ENCODE data around the gene DNASE2. TPM values are rescaled to one million over a fixed set of nuclear protein-coding genes. Genes with fewer than 3 reads are reported as not detected.
"Not testable (repeated sequence)": the region's sequence is repeated elsewhere in the genome, so short reads cannot be mapped to it uniquely, and the experiment has no call there.

The DNASE2 gene
- polyA plus RNA-seq, 1 donor (not counting 4 experiments of a cell fraction or from before 2014, with no cell fraction given), result 23.5 TPM

GRCh38 chr19:12856653-12857052 lies 24.6 kb downstream of the DNASE2 start:
- no peaks in the 10 kb centered on the region for H3K79me2 ChIP-seq (ENCODE audit: control insufficient read depth, insufficient read depth, low read length)
- H3K27me3 ChIP-seq (ENCODE audit: control insufficient read depth, extremely low read depth, insufficient read depth, low read length), result no peaks in the 10 kb centered on the region
- H3K4me3 ChIP-seq (ENCODE audit: control insufficient read depth in 2 of 3, extremely low read depth in 1 of 3, insufficient read depth in 2 of 3, low read depth in 1 of 3, low read length in 3 of 3), result no peak overlapping the region
- no peaks in the 10 kb centered on the region for H3K9me3 ChIP-seq (ENCODE audit: control insufficient read depth, low read depth, low read length)
- FAIRE-seq (no peak), DNase-seq (ENCODE audit: low read depth, low spot score) (no peak)
- no peak overlapping the region for H3K27ac ChIP-seq (ENCODE audit: control insufficient read depth, insufficient read depth, low read length)
- H3K9ac ChIP-seq (ENCODE audit: control insufficient read depth, extremely low read depth, insufficient read depth, low read length), result no peak overlapping the region
- H3K4me2 ChIP-seq (ENCODE audit: control insufficient read depth, extremely low read depth, insufficient read depth, low read depth, low read length), result no peak overlapping the region
- dilution Hi-C loops (cut with MboI; ENCODE audit: extremely low pct_ligation_motif_present, low sequenced_read_pairs), result no loop called here
- H2AFZ ChIP-seq (ENCODE audit: control insufficient read depth, low read length), result no peak overlapping the region
- no peaks in the 10 kb centered on the region for H3K9me1 ChIP-seq (ENCODE audit: control insufficient read depth, extremely low read depth, insufficient read depth, low read length)
- no peaks in the 10 kb centered on the region for H3K36me3 ChIP-seq (ENCODE audit: control insufficient read depth in 2 of 2, extremely low read depth in 1 of 2, insufficient read depth in 2 of 2, low read length in 2 of 2)
- TF ChIP-seq CTCF (optimal IDR thresholded peaks at IDR 0.05 in 1 of 3, IDR thresholded peaks at IDR 0.05 in 1 of 3, conservative IDR thresholded peaks at IDR 0.05 in 1 of 3; ENCODE audit: extremely low read depth in 1 of 3, insufficient read depth in 2 of 3, low read length in 3 of 3), result no peak
- no peaks in the 10 kb centered on the region for H4K20me1 ChIP-seq (ENCODE audit: control insufficient read depth, extremely low read depth, insufficient read depth, low read length)
- no peaks in the 10 kb centered on the region for H3K4me1 ChIP-seq (ENCODE audit: control insufficient read depth, extremely low read depth, insufficient read depth, low read length)

GRCh38 chr19:12847159-12848139 lies 33.8 kb downstream of the DNASE2 start:
- FAIRE-seq, result no peak
- no peaks in the 10 kb centered on the region for H3K9me1 ChIP-seq (ENCODE audit: control insufficient read depth, extremely low read depth, insufficient read depth, low read length)
- H3K79me2 ChIP-seq (ENCODE audit: control insufficient read depth, insufficient read depth, low read length), result no peaks in the 10 kb centered on the region
- peak overlapping the region in 1 of 3 experiments; percentile 15 for H3K4me3 ChIP-seq (ENCODE audit: control insufficient read depth in 2 of 3, extremely low read depth in 1 of 3, insufficient read depth in 2 of 3, low read depth in 1 of 3, low read length in 3 of 3)
- H3K27ac ChIP-seq (ENCODE audit: control insufficient read depth, insufficient read depth, low read length), result no peak overlapping the region
- DNase-seq (ENCODE audit: low read depth, low spot score), result peak; percentile 60
- H3K9ac ChIP-seq (ENCODE audit: control insufficient read depth, extremely low read depth, insufficient read depth, low read length), result peak overlapping the region; percentile 30
- peak overlapping the region; percentile 69 for H3K4me2 ChIP-seq (ENCODE audit: control insufficient read depth, extremely low read depth, insufficient read depth, low read depth, low read length)
- H3K36me3 ChIP-seq (ENCODE audit: control insufficient read depth in 2 of 2, extremely low read depth in 1 of 2, insufficient read depth in 2 of 2, low read length in 2 of 2), result no peaks in the 10 kb centered on the region
- no peaks in the 10 kb centered on the region for H3K9me3 ChIP-seq (ENCODE audit: control insufficient read depth, low read depth, low read length)
- no peaks in the 10 kb centered on the region for H4K20me1 ChIP-seq (ENCODE audit: control insufficient read depth, extremely low read depth, insufficient read depth, low read length)
- H3K4me1 ChIP-seq (ENCODE audit: control insufficient read depth, extremely low read depth, insufficient read depth, low read length), result peaks cover 10% of the 10 kb centered on the region
- no peaks in the 10 kb centered on the region for H3K27me3 ChIP-seq (ENCODE audit: control insufficient read depth, extremely low read depth, insufficient read depth, low read length)
- dilution Hi-C loops (cut with MboI; ENCODE audit: extremely low pct_ligation_motif_present, low sequenced_read_pairs), result no loop called here
- H2AFZ ChIP-seq (ENCODE audit: control insufficient read depth, low read length), result peak overlapping the region; percentile 73
- TF ChIP-seq CTCF (optimal IDR thresholded peaks at IDR 0.05 in 1 of 3, IDR thresholded peaks at IDR 0.05 in 1 of 3, conservative IDR thresholded peaks at IDR 0.05 in 1 of 3; ENCODE audit: extremely low read depth in 1 of 3, insufficient read depth in 2 of 3, low read length in 3 of 3), result peak; percentile 90 to 100 (median 95)
- TF ChIP-seq EZH2 (IDR thresholded peaks at IDR 0.05; ENCODE audit: low read length), result no peak

DNA sequence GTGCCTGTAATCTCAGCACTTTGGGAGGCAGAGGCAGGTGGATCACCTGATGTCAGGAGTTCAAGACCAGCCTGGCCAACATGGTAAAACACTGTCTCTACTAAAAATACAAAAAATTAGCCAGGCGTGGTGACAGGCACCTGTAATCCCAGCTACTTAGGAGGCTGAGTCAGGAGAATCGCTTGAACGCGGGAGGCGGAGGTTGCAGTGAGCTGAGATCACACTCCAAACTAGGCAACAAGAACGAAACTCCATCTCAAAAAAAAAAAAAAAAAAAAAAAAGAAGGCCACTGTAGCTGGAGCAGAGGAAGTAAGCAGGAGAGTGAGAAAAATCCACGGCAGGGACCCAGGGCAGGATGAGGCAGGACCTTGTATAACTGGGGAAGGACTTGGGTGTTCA lies 34.6 kb downstream of the DNASE2 start:
- H3K36me3 ChIP-seq (ENCODE audit: control insufficient read depth in 2 of 2, extremely low read depth in 1 of 2, insufficient read depth in 2 of 2, low read length in 2 of 2); H3K79me2 ChIP-seq (ENCODE audit: control insufficient read depth, insufficient read depth, low read length); H3K9me1 ChIP-seq (ENCODE audit: control insufficient read depth, extremely low read depth, insufficient read depth, low read length); H3K4me2 ChIP-seq (ENCODE audit: control insufficient read depth, extremely low read depth, insufficient read depth, low read depth, low read length); FAIRE-seq; H3K27ac ChIP-seq (ENCODE audit: control insufficient read depth, insufficient read depth, low read length); H4K20me1 ChIP-seq (ENCODE audit: control insufficient read depth, extremely low read depth, insufficient read depth, low read length); H3K4me1 ChIP-seq (ENCODE audit: control insufficient read depth, extremely low read depth, insufficient read depth, low read length); H3K27me3 ChIP-seq (ENCODE audit: control insufficient read depth, extremely low read depth, insufficient read depth, low read length); H3K4me3 ChIP-seq (ENCODE audit: control insufficient read depth in 2 of 3, extremely low read depth in 1 of 3, insufficient read depth in 2 of 3, low read depth in 1 of 3, low read length in 3 of 3); H3K9me3 ChIP-seq (ENCODE audit: control insufficient read depth, low read depth, low read length); DNase-seq (ENCODE audit: low read depth, low spot score); H2AFZ ChIP-seq (ENCODE audit: control insufficient read depth, low read length); H3K9ac ChIP-seq (ENCODE audit: control insufficient read depth, extremely low read depth, insufficient read depth, low read length); dilution Hi-C loops (cut with MboI; ENCODE audit: extremely low pct_ligation_motif_present, low sequenced_read_pairs): not testable (repeated sequence)
